Measurements from ENCODE around the gene SCN7A. TPM values are rescaled to one million over a fixed set of nuclear protein-coding genes. Genes with fewer than 3 reads are reported as not detected.

SCN7A gene
- not detected in 2 replicates for polyA plus RNA-seq (2011; rRNA removed)
- polyA minus RNA-seq (2011; rRNA and poly(A)+ RNA removed): not detected in 2 replicates

GRCh38 chr2:166494140-166494624 is at the start of gene SCN7A:
SCN7A (minus strand) TSS chr2:166494249; CDS start chr2:166477696, 16,553 bp downstream.
- DNase-seq (ENCODE audit: low read depth): no peak
- Histone ChIP-seq H3K36me3 (ENCODE audit: control insufficient read depth, insufficient read depth, low read length) (no peaks in the 10 kb centered on the region), H3K27me3 (ENCODE audit: control insufficient read depth, insufficient read depth, low read length) (no peaks in the 10 kb centered on the region; the same call in 1 of the 2 replicates), H3K4me3 (ENCODE audit: low read depth, low read length) (no peak within 1 kb of the TSS)
- ChIA-PET CTCF (no interaction called here), POLR2A (no interaction called here)
- TF ChIP-seq, protein P1, sequence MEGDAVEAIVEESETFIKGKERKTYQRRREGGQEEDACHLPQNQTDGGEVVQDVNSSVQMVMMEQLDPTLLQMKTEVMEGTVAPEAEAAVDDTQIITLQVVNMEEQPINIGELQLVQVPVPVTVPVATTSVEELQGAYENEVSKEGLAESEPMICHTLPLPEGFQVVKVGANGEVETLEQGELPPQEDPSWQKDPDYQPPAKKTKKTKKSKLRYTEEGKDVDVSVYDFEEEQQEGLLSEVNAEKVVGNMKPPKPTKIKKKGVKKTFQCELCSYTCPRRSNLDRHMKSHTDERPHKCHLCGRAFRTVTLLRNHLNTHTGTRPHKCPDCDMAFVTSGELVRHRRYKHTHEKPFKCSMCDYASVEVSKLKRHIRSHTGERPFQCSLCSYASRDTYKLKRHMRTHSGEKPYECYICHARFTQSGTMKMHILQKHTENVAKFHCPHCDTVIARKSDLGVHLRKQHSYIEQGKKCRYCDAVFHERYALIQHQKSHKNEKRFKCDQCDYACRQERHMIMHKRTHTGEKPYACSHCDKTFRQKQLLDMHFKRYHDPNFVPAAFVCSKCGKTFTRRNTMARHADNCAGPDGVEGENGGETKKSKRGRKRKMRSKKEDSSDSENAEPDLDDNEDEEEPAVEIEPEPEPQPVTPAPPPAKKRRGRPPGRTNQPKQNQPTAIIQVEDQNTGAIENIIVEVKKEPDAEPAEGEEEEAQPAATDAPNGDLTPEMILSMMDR (IDR thresholded peaks at IDR 0.05; ENCODE audit: insufficient read depth, low read depth, low read length): no peak

DNA sequence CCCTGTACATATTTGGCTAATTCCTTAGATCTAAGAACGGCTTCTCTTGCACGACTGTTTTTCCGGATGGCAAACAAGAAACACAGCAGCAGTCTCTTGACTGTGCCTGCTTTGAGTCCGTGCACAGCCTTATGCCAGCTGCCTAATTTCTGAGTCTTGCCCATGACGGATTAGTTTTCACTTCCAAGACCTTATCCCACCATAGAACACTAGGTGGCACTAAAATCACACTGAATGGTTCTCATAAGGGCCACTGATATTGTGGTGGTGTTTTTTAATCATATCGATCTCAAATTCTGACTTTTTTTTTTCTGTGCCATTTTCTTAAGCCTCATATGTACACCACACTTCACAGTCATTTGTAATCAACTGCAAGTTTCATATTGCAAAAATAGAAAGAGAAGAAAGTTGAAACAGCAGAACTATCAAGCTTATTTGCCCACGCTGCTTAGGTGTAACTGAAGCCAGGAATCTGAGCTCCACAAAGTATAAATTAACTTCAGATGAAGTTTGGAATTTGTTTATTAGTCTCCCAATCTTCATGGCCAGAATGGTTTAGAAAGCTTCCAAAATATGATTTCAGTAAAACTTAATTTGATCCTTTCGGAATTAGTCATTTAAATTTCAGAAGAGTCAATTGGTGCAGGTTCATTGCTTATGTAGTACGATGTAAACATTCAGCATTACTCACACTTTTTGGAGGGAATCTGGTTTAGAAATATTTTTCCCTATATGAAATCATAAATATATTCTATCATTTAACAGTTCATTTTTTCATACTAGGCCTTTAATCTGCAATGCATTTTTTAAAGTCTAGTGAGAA is 45.5 kb upstream of the SCN7A start:
- TF ChIP-seq, protein P1 (IDR thresholded peaks at IDR 0.05; ENCODE audit: insufficient read depth, low read depth, low read length): peak; percentile 77
- peak; percentile 5 for DNase-seq (ENCODE audit: low read depth)
- Histone ChIP-seq H3K36me3 (ENCODE audit: control insufficient read depth, insufficient read depth, low read length) (no peaks in the 10 kb centered on the region), H3K27me3 (ENCODE audit: control insufficient read depth, insufficient read depth, low read length) (no peaks in the 10 kb centered on the region), H3K4me3 (ENCODE audit: low read depth, low read length) (no peak overlapping the region)
- CTCF ChIA-PET: interaction anchor here (0.5 to 1.8 kb wide), 20 partner anchors 8 to 1589 kb away, joined by 3 to 9 read pairs (median 3); no protein-coding TSS in a partner anchor
- POLR2A ChIA-PET: no interaction called here

DNA sequence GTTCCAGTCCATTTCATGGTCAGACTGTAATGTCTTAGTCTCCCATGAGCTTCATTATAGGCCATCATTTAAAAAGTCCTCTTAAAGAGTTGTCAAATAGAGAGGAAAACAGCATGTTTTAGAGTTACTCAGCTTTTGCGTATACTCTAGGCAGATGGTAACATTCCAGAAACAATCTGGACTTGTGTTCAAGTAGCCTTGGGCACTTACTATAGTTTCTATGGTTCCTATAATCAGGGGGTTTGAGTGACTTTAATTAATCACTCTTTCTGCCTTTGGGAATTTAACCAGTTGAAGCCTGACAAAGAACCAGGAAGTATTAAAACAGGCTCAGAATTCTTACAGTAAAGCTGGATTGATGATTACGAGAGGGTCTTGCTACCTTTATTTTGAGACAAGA is 42.1 kb upstream of the SCN7A start:
- ChIA-PET POLR2A (no interaction called here), CTCF (no interaction called here)
- H3K27me3 ChIP-seq (ENCODE audit: control insufficient read depth, insufficient read depth, low read length): no peaks in the 10 kb centered on the region
- H3K4me3 ChIP-seq (ENCODE audit: low read depth, low read length): no peak overlapping the region
- H3K36me3 ChIP-seq (ENCODE audit: control insufficient read depth, insufficient read depth, low read length): no peaks in the 10 kb centered on the region
- DNase-seq (ENCODE audit: low read depth): no peak
- TF ChIP-seq, protein P1 (IDR thresholded peaks at IDR 0.05; ENCODE audit: insufficient read depth, low read depth, low read length): no peak

- Histone ChIP-seq H3K36me3 (ENCODE audit: control insufficient read depth, insufficient read depth, low read length) (no peaks in the 10 kb centered on the region), H3K4me3 (ENCODE audit: low read depth, low read length) (no peak overlapping the region), H3K27me3 (ENCODE audit: control insufficient read depth, insufficient read depth, low read length) (no peaks in the 10 kb centered on the region)
- POLR2A ChIA-PET: no interaction called here
- DNase-seq (ENCODE audit: low read depth): no peak
- TF ChIP-seq, protein P1 (IDR thresholded peaks at IDR 0.05; ENCODE audit: insufficient read depth, low read depth, low read length): no peak
- CTCF ChIA-PET: interaction anchor here (0.9 kb wide), 1 partner anchor 345 kb away, joined by 3 read pairs; no protein-coding TSS in a partner anchor
Observed at GRCh38 chr2:166521155-166521554, 27.1 kb upstream of the SCN7A start.

- TF ChIP-seq, protein P1 (IDR thresholded peaks at IDR 0.05; ENCODE audit: insufficient read depth, low read depth, low read length): no peak
- H3K4me3 ChIP-seq (ENCODE audit: low read depth, low read length): no peak overlapping the region
- H3K36me3 ChIP-seq (ENCODE audit: control insufficient read depth, insufficient read depth, low read length): no peaks in the 10 kb centered on the region
- ChIA-PET POLR2A (no interaction called here), CTCF (no interaction called here)
- no peaks in the 10 kb centered on the region for H3K27me3 ChIP-seq (ENCODE audit: control insufficient read depth, insufficient read depth, low read length)
- no peak for DNase-seq (ENCODE audit: low read depth)
Observed at GRCh38 chr2:166520604-166521003, 26.6 kb upstream of the SCN7A start.
